HEK293 (cell line): Measurements from ENCODE around the gene CAPZB.

Source experiments
- ATF2 ChIP-seq: fragments of 450-650 bp; formaldehyde crosslinking; IDR thresholded peaks from 2 replicates; pipeline ENCODE4 v1.5.1; 2016; ENCODE audit warnings: missing biosample characterization, missing genetic modification characterization, low read depth
- BCL11A ChIP-seq: fragments of 450-650 bp; formaldehyde crosslinking; IDR thresholded peaks from 2 replicates; pipeline ENCODE4 v1.5.1; 2016; ENCODE audit warnings: low read depth, missing biosample characterization, missing genetic modification characterization
- CTCF ChIP-seq: fragments of 450-650 bp; formaldehyde crosslinking; IDR thresholded peaks from 2 replicates; pipeline ENCODE4 v1.5.1; 2016; ENCODE audit warnings: missing biosample characterization, missing genetic modification characterization
- KLF16 ChIP-seq: fragments of 450-650 bp; formaldehyde crosslinking; IDR thresholded peaks from 2 replicates; pipeline ENCODE4 v1.5.1; 2017; ENCODE audit warnings: missing biosample characterization, missing genetic modification characterization
- REST ChIP-seq: fragments of 450-650 bp; formaldehyde crosslinking; IDR thresholded peaks from 2 replicates; pipeline ENCODE4 v1.5.1; 2016; ENCODE audit warnings: missing biosample characterization, missing genetic modification characterization
- SCRT2 ChIP-seq: fragments of 450-650 bp; formaldehyde crosslinking; IDR thresholded peaks from 2 replicates; pipeline ENCODE4 v1.5.1; 2016; ENCODE audit warnings: missing biosample characterization, missing genetic modification characterization
- ZBTB49 ChIP-seq: fragments of 450-650 bp; formaldehyde crosslinking; IDR thresholded peaks from 2 replicates; pipeline ENCODE4 v1.5.1; 2016; ENCODE audit warnings: missing biosample characterization, missing genetic modification characterization, low read depth
- ZNF138 ChIP-seq: fragments of 450-650 bp; formaldehyde crosslinking; IDR thresholded peaks from 2 replicates; pipeline ENCODE4 v1.5.1; 2016; ENCODE audit warnings: missing biosample characterization, missing genetic modification characterization, borderline replicate concordance
- ZNF266 ChIP-seq: fragments of 450-650 bp; formaldehyde crosslinking; IDR thresholded peaks from 2 replicates; pipeline ENCODE4 v1.5.1; 2016; ENCODE audit warnings: missing biosample characterization, missing genetic modification characterization, low read depth
- ZNF514 ChIP-seq: fragments of 450-650 bp; formaldehyde crosslinking; IDR thresholded peaks from 2 replicates; pipeline ENCODE4 v1.5.1; 2016; ENCODE audit warnings: missing biosample characterization, missing genetic modification characterization
- ZNF747 ChIP-seq: fragments of 450-650 bp; formaldehyde crosslinking; IDR thresholded peaks from 2 replicates; pipeline ENCODE4 v1.5.1; 2016; ENCODE audit warnings: missing biosample characterization, missing genetic modification characterization
- ZSCAN18 ChIP-seq: fragments of 450-650 bp; formaldehyde crosslinking; IDR thresholded peaks from 2 replicates; pipeline ENCODE4 v1.5.1; 2016; ENCODE audit warnings: missing biosample characterization, missing genetic modification characterization
- TF ChIP-seq, protein P1 (sequence below): fragments of 450-650 bp; formaldehyde crosslinking; conservative IDR thresholded peaks from 2 replicates; pipeline ENCODE4 v1.5.1; 2016; ENCODE audit warnings: low read depth, missing biosample characterization, missing genetic modification characterization
- TF ChIP-seq, protein P2 (sequence below): sonication (generic); formaldehyde crosslinking; IDR thresholded peaks from 2 replicates; pipeline ENCODE4 v1.8.1; 2022; ENCODE audit warnings: mild to moderate bottlenecking, moderate library complexity, missing genetic modification reagents

- TF ChIP-seq BCL11A (tag by site-specific recombination) = no peak
- TF ChIP-seq CTCF = no peak
- no peak for TF ChIP-seq ZNF266 (tag by site-specific recombination)
- TF ChIP-seq ATF2 (tag by site-specific recombination) = no peak
- TF ChIP-seq ZSCAN18 (tag by site-specific recombination) = no peak
- no peak for TF ChIP-seq KLF16 (tag by site-specific recombination)
- TF ChIP-seq, protein P1, sequence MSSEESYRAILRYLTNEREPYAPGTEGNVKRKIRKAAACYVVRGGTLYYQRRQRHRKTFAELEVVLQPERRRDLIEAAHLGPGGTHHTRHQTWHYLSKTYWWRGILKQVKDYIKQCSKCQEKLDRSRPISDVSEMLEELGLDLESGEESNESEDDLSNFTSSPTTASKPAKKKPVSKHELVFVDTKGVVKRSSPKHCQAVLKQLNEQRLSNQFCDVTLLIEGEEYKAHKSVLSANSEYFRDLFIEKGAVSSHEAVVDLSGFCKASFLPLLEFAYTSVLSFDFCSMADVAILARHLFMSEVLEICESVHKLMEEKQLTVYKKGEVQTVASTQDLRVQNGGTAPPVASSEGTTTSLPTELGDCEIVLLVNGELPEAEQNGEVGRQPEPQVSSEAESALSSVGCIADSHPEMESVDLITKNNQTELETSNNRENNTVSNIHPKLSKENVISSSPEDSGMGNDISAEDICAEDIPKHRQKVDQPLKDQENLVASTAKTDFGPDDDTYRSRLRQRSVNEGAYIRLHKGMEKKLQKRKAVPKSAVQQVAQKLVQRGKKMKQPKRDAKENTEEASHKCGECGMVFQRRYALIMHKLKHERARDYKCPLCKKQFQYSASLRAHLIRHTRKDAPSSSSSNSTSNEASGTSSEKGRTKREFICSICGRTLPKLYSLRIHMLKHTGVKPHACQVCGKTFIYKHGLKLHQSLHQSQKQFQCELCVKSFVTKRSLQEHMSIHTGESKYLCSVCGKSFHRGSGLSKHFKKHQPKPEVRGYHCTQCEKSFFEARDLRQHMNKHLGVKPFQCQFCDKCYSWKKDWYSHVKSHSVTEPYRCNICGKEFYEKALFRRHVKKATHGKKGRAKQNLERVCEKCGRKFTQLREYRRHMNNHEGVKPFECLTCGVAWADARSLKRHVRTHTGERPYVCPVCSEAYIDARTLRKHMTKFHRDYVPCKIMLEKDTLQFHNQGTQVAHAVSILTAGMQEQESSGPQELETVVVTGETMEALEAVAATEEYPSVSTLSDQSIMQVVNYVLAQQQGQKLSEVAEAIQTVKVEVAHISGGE (tag by site-specific recombination) = no peak
- no peak for TF ChIP-seq ZNF514 (tag by site-specific recombination)
- TF ChIP-seq ZBTB49 (tag by site-specific recombination) = no peak
- TF ChIP-seq, protein P2, sequence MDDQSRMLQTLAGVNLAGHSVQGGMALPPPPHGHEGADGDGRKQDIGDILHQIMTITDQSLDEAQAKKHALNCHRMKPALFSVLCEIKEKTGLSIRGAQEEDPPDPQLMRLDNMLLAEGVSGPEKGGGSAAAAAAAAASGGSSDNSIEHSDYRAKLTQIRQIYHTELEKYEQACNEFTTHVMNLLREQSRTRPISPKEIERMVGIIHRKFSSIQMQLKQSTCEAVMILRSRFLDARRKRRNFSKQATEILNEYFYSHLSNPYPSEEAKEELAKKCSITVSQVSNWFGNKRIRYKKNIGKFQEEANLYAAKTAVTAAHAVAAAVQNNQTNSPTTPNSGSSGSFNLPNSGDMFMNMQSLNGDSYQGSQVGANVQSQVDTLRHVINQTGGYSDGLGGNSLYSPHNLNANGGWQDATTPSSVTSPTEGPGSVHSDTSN (CRISPR knock-in tag) = no peak
- TF ChIP-seq ZNF747 (tag by site-specific recombination) = no peak
- no peak for TF ChIP-seq SCRT2 (tag by site-specific recombination)
- TF ChIP-seq REST (tag by site-specific recombination) = no peak
- no peak for TF ChIP-seq ZNF138 (tag by site-specific recombination)
Measured at GRCh38 chr1:19331262-19331878, 154.0 kb downstream of the CAPZB start.
